Embryonic facial prominence (tissue), 1 donor: ENCODE results near the gene ZNF140.

ENCODE experiments used
- DNase-seq: peaks from one replicate; pipeline ENCODE4 v3.0.0-alpha.2; 2016; ENCODE audit errors: extremely low spot score

Gene ZNF140

DNA sequence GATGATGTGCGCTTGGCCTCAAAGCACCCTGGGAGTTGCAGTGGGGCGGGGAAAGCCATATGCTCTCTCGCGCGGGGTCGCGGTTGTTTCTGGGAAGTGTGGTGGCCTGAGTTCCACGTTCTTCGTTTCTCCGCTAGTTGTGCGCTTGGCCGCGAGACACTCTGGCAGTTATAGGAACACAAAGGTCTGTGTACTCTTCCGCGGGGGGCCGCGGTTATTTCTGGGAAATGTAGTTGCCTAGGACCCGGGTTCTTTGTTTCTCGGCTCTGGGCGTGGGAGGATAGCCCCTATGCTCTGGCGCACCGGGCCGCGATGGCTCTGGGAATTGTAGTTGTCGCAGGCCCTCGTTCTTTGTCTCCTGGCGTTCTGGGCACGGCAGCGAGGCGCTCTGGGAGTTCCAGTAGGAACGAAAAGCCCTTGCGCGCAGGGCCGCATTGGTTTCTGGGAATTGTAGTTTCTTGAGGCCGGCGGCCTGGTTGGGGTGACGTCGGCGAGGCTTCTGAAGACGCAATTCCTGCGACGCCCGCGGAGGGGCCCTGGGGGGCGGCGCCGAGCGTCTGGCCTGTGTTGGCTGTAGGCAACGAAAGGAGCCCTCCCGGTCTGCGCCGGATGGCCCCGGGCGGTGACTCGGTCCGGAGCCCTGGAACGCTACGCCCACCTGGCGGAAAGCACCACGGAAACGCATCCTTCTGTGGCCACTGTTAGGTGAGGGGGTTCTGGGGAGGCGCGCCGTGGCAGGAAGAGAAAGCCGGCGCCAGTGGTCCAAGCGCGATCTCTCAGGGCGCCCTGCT lies at the start of gene ZNF140:
Gene ZNF140, plus strand, starts transcription at position 556 of the 791 bp plus-strand sequence. CDS start 398 bp downstream, outside the sequence.
- peak; percentile 94 for DNase-seq

DNA sequence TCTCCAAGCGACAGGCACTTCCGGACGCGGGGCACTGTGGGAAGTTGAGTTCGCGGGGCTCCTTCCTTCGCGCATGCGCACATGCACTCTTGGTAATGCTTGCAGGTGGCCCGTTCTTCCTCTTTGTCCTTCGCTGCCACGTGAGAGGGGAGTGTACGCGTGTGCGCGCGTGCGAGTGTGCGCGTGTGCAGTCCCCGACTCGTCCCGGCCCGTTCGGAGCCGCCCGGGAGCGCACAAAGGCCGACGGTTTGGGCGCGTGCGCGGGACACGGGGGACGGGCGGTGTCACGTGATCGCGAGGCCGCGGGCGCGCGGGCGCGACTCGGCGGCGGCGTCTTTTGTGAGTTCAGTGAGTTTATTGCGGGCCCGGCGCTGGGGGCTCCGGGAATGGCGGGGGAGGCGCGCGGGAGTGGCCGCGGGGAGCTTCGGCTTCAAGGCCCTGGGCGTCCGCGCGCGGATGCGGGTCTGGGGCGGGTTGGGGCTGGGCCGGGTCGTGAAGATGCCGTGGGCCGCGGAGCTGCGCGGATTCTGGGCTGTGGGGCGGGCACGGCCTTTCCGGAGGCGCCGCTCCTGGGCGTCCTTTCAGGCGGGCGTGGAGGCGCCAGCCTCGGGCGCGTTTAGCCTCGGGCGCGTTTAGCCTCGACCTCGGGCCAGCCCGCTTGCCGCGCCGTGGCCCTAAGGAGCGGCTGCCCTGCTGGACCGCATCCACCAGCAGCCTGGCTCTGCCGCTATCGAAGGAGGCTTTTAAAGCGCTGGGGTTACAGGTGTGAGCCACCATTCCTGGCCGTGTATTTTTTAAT lies 43.3 kb upstream of the ZNF140 start, which contains the start of gene ZNF84:
Gene ZNF84, plus strand, starts transcription at position 303 of the 799 bp plus-strand sequence. CDS start 3,959 bp downstream, outside the sequence.
- DNase-seq: peak; percentile 98

DNA sequence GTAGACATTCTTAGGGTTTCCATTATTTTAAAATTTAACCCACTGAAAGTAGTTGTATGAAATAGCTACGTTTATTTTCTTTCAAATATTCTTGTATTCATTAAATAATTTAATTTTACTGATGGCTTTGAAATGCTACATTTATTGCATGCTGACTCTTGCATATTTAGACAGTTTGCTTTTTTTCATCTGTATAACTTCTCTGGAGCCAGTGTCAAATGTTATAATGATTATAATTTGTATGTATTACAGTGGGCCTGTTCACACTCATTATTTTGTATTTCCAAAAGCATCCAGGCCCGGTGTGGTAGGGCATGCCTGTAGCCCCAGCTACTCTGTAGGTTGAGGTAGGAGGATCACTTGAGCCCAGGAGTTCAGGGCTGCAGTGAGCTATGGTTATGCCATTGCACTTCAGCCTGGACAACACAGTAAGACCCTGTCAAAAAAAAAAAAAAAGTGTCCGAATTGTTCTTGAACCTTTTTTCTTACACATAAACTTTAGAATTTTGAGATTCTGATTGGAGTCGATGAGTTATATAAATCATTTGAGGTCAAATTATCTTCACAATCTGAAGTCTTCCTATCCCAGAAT lies 42.5 kb upstream of the ZNF140 start:
- DNase-seq: no peak

- no peak for DNase-seq
Measured at GRCh38 chr12:133046698-133047097, 34.0 kb upstream of the ZNF140 start.

GRCh38 chr12:133057446-133057845 lies 23.3 kb upstream of the ZNF140 start:
- DNase-seq: no peak

DNA sequence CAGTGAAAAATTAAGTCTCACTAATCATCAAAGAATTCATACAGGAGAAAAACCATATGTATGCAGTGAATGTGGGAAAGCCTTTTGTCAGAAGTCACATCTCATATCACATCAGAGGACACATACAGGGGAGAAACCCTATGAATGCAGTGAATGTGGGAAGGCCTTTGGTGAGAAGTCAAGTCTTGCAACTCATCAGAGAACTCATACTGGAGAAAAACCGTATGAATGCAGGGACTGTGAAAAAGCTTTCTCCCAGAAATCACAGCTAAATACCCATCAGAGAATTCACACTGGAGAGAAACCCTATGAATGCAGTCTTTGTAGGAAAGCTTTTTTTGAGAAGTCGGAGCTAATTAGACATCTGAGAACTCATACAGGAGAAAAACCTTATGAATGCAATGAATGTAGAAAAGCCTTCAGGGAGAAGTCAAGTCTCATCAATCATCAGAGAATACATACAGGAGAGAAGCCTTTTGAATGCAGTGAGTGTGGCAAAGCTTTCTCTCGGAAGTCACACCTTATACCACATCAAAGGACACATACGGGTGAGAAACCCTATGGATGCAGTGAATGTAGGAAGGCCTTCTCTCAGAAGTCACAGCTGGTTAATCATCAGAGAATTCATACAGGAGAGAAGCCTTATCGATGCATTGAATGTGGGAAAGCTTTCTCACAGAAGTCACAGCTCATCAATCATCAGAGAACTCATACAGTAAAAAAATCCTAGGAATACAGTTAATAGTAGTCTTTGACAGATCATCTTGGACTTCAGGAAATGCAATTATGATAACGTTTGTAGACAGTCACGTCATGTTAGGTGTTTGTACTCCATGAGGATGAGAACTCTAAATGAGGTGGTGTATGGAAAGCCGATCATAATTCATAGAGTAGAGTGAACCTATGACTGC lies 22.3 kb upstream of the ZNF140 start:
- no peak for DNase-seq

DNA sequence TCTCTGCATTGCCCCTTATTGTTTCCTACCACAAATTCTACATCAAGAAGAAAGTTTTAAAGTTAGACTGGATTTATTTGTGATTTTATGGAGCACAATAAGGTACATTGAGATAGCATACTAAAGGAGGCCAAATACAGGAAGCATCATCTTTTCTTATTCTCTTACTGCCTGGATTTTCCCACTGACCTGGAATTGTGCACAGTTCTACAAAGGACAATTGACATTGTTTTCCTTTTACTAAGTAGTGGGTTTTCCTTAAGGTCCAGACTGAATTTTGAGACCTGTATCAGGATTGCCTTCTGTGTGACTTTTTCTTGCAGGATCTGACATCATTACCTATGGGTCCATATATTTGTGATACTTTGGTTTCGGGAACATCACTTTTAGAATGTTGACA lies 18.8 kb upstream of the ZNF140 start:
- no peak for DNase-seq

GRCh38 chr12:133063556-133063955 lies 17.2 kb upstream of the ZNF140 start:
- no peak for DNase-seq

- DNase-seq: no peak
Measured at GRCh38 chr12:133073836-133074235, 6.9 kb upstream of the ZNF140 start.

DNA sequence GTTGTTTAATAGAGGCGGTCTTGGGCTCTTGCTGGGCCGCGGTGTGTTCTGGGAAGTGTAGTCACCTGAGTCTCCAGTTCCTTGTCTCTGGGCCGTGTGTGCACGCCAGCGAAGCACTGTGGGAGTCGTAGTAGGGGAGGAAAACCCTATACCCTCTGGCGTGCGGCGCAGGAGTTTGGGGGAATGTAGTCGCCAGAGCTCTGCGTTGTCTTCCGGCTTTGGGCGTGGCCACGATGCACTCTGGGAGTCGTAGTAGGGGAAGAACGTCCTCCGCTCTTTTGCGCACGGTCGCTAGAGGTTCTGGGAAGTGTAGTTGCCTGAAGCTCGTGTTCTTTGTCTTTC lies 726 bp upstream of the ZNF140 start:
- DNase-seq: peak; percentile 99

- peak; percentile 42 for DNase-seq
Measured at GRCh38 chr12:133081159-133081780, 547 bp downstream of the ZNF140 start.

DNA sequence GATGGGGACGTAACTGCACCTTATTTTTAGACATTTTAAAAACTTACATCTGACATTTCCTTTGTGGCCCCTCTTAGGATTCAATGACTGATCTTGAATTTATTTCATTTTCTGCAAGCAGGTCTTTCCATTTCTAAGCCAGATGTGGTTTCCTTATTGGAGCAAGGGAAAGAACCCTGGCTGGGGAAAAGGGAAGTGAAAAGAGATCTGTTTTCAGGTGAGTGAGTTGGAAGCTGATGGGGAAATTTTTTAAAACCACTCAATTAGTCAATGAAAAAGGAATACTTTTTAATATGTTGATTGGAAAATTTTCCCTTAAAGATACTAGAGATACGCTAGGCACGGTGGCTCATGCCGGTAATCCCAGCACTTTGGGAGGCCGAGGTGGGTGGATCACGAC lies 2.6 kb downstream of the ZNF140 start:
- DNase-seq: no peak

DNA sequence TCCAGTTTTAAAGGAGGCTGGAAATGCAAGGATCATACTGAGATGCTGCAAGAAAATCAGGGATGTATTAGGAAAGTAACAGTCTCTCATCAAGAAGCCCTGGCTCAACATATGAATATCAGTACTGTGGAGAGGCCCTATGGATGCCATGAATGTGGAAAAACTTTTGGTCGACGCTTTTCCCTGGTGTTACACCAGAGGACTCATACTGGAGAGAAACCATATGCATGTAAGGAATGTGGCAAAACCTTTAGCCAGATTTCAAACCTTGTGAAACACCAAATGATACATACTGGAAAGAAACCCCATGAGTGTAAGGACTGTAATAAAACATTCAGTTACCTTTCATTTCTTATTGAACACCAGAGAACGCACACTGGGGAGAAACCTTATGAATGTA lies 24.9 kb downstream of the ZNF140 start:
- DNase-seq: no peak

DNA sequence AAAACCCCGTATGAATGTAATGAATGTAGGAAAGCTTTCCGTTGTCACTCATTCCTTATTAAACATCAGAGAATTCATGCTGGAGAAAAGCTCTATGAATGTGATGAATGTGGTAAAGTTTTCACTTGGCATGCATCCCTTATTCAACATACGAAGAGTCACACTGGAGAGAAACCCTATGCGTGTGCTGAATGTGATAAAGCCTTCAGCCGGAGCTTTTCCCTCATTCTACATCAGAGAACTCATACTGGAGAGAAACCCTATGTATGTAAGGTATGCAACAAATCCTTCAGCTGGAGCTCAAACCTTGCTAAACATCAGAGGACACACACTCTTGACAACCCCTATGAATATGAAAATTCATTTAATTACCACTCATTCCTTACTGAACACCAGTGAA lies 25.5 kb downstream of the ZNF140 start:
- no peak for DNase-seq

GRCh38 chr12:133107121-133107520 lies 26.4 kb downstream of the ZNF140 start:
- no peak for DNase-seq

DNA sequence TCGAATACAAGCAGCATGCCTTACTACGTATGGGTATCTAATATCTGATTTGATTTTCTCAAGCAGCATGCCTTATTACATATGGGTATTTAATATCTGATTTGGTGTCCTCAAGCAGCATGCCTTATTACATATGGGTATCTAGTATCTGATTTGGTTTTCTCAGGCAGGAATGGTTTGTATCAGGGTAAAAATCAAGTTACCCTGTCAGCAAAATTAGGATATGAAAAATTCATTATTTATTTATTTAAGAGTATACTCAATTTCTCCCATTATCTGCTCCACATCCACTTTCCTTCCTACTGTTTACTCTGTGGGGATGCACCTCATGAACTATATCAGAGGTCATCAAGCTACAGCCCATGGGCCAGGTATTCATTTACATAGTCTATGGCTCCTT lies 27.4 kb downstream of the ZNF140 start:
- DNase-seq: no peak

DNA sequence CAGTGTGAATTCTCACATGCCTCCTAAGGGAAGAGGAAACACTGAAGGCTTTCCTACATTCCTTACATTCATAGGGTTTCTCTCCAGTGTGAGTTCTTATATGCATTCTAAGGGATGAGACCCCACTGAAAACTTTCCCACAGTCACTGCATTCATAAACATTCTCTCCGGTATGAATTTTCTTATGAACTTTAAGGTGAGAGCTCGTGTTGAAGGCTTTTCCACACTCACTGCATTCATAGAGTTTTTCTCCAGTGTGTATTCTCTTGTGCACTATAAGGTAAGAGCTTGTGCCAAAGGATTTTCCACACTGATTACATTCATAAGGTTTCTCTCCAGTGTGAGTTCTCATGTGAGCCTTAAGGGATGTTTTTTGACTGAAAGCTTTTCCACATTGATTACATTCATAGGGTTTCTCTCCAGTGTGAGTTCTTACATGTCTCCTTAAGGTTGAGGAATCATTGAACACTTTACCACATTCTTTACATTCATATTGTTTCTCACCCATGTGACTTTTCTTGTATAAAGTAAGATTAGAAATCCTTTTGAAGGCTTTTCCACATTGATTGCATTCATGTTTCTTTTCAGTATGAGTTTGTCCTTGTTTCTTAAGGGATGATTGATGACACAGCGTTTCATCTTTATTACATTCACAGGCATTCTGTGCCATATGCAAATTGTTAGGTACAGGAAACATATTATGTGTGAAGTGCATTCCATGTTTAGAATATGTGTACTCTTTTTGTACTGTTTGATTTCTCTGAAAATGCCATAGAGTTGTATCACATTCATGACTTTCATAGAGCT lies 39.9 kb downstream of the ZNF140 start:
- DNase-seq: no peak

DNA sequence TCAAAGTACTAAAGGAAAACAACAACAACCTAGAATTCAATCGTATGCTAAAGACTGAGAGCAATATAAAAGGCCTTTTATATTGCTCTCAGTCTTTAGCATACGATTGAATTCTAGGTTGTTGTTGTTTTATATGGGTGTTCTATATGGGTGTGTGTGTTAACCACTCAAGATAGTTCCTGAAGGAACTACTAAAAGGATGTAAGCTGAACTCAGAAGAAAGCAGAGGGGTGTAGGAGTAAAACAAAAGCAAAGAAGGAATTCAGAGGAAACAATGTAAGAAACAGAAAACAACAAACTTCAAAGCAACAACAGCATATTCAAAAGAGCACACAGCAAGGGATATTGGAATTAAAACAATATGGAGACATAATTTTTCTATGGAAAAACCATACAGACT lies 44.0 kb downstream of the ZNF140 start:
- no peak for DNase-seq

DNA sequence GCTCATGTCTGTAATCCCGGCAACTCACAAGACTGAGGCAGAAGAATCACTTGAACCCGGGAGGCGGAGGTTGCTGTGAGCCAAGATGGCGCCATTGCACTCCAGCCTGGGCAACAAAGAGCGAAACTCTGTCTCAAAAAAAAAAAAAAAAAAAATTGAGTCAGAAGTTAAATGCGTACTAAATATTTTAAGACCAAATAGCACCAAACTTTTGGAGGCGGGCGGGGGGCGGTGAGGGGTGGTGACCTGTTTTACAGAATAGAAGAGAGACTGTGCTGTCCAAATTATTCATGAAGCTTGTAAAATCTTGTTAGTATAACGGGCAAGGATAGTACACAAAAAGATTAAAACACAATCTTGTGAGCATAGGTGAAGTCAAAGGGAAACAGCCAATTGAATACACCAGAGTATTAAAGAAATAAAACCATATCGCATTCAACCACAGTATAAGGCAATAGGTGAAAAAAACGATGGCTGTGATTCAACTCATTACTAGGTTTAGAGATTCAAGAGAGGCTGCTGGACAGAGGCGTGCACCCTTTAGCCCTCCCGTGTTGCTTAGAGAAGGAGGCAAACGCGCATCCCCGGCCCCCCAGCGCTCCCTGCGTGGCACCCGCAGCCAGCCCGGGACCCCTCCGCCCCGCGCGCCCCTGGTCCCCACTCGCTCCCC lies 48.8 kb downstream of the ZNF140 start:
- no peak for DNase-seq
